Thoracic aorta (tissue), 2 donors: ENCODE data around the gene CAB39. TPM values are rescaled to one million over a fixed set of nuclear protein-coding genes. Genes with fewer than 3 reads are reported as not detected.

Experiments
- ATAC-seq: fragments of 150-250 bp; one replicate; pipeline ENCODE4 v1.8.0; 2017; ENCODE audit warnings: low read depth; ENCODE audit not compliant: insufficient number of reproducible peaks, low FRiP score
- DNase-seq: peaks from one replicate; pipeline ENCODE4 v3.0.0-alpha.2; 2020; ENCODE audit warnings: low spot score
- H3K27ac ChIP-seq, 2 donors: fragments of 200-600 bp; sonication (generic); 1 replicate in 1 of 2; 2 replicates in 1 of 2; pipeline ENCODE4 v1.5.1; 2016; ENCODE audit warnings: mild to moderate bottlenecking in 2 of 2, moderate library complexity in 2 of 2
- H3K27me3 ChIP-seq: fragments of 200-600 bp; sonication (generic); replicated peaks from 2 replicates; pipeline ENCODE4 v1.6.0; 2016; ENCODE audit warnings: mild to moderate bottlenecking; ENCODE audit not compliant: insufficient read depth
- H3K36me3 ChIP-seq: fragments of 200-600 bp; sonication (generic); one replicate; pipeline ENCODE4 v1.5.1; 2016
- H3K4me1 ChIP-seq, 2 donors: fragments of 200-600 bp; sonication (generic); 1 replicate in 1 of 2; 2 replicates in 1 of 2; pipeline versions ENCODE4 v1.5.1 to v1.6.0; 2016; ENCODE audit warnings: low read depth in 2 of 2, mild to moderate bottlenecking in 1 of 2; ENCODE audit not compliant: control insufficient read depth in 1 of 2
- H3K4me3 ChIP-seq: fragments of 200-600 bp; sonication (generic); 2 replicates; pipeline ENCODE4 v1.5.1; 2016; ENCODE audit warnings: mild to moderate bottlenecking
- H3K9me3 ChIP-seq: fragments of 200-600 bp; sonication (generic); 2 replicates; pipeline ENCODE4 v1.5.1; 2016
- total RNA-seq, 2 donors: library from RNA; depleted of rRNA; stranded (reverse); fragments of >200 nt; gene quantifications; one replicate each; pipeline versions ENCODE4 v1.1.0 to v1.2.3, GENCODE V29; 2016
- TF ChIP-seq, protein P1 (sequence below): fragments of 200-600 bp; sonication (generic); IDR thresholded peaks from one replicate; pipeline ENCODE4 v1.5.1; 2019; ENCODE audit warnings: antibody characterized with exemption

Gene CAB39
- total RNA-seq, 2 donors from 2014 or later = 83.1 to 103 TPM

DNA sequence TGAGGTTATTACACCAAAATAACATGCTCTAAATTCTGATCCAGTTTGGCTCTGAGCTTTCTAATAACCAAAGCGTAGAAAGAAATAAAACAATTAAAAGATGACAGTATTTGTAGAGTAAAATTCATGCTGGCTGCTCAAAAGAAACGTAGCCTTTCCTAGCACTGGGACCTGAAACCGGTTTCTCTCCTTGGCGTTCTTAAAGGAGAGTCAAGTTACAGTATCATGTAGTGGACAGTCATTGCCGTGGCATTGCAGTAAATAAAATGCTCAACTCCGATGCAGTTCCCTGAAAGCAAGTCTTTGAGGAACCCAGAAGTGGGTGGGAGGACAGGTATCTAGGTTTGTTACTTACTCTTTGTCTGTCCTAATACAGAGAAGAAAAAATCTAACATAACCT is 99.4 kb downstream of the CAB39 start:
- TF ChIP-seq, protein P1, sequence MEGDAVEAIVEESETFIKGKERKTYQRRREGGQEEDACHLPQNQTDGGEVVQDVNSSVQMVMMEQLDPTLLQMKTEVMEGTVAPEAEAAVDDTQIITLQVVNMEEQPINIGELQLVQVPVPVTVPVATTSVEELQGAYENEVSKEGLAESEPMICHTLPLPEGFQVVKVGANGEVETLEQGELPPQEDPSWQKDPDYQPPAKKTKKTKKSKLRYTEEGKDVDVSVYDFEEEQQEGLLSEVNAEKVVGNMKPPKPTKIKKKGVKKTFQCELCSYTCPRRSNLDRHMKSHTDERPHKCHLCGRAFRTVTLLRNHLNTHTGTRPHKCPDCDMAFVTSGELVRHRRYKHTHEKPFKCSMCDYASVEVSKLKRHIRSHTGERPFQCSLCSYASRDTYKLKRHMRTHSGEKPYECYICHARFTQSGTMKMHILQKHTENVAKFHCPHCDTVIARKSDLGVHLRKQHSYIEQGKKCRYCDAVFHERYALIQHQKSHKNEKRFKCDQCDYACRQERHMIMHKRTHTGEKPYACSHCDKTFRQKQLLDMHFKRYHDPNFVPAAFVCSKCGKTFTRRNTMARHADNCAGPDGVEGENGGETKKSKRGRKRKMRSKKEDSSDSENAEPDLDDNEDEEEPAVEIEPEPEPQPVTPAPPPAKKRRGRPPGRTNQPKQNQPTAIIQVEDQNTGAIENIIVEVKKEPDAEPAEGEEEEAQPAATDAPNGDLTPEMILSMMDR = no peak
- Histone ChIP-seq H3K27ac (no peak overlapping the region), H3K9me3 (no peaks in the 10 kb centered on the region), H3K4me1 (peaks cover 0 to 7% of the 10 kb centered on the region in 2 donors), H3K4me3 (no peak overlapping the region), H3K36me3 (peaks cover 6% of the 10 kb centered on the region), H3K27me3 (no peaks in the 10 kb centered on the region)
- ATAC-seq (no peak), DNase-seq (no peak)

- H3K27ac ChIP-seq = no peak overlapping the region
- H3K4me1 ChIP-seq = peaks cover 0 to 7% of the 10 kb centered on the region in 2 donors
- H3K36me3 ChIP-seq = peaks cover 15% of the 10 kb centered on the region
- H3K9me3 ChIP-seq = no peaks in the 10 kb centered on the region
- ATAC-seq = no peak
- no peaks in the 10 kb centered on the region for H3K27me3 ChIP-seq
- H3K4me3 ChIP-seq = no peak overlapping the region
- TF ChIP-seq, protein P1 = peak; percentile 8
- no peak for DNase-seq
These were observed 102.0 kb downstream of the CAB39 start for GRCh38 chr2:230814616-230815015.

GRCh38 chr2:230815088-230815487 is 102.4 kb downstream of the CAB39 start:
- no peak for DNase-seq
- Histone ChIP-seq H3K4me1 (peaks cover 0 to 7% of the 10 kb centered on the region in 2 donors), H3K27me3 (no peaks in the 10 kb centered on the region), H3K4me3 (no peak overlapping the region), H3K27ac (no peak overlapping the region), H3K9me3 (no peaks in the 10 kb centered on the region), H3K36me3 (peaks cover 15% of the 10 kb centered on the region)
- TF ChIP-seq, protein P1 = no peak
- ATAC-seq = no peak

- no peak for DNase-seq
- no peak overlapping the region for H3K4me3 ChIP-seq
- H3K36me3 ChIP-seq = peaks cover 15% of the 10 kb centered on the region
- no peak overlapping the region for H3K27ac ChIP-seq
- ATAC-seq = no peak
- no peaks in the 10 kb centered on the region for H3K27me3 ChIP-seq
- TF ChIP-seq, protein P1 = no peak
- H3K9me3 ChIP-seq = no peaks in the 10 kb centered on the region
- H3K4me1 ChIP-seq = peaks cover 0 to 7% of the 10 kb centered on the region in 2 donors
These were observed 104.1 kb downstream of the CAB39 start for GRCh38 chr2:230816735-230817134.

- Histone ChIP-seq H3K9me3 (no peaks in the 10 kb centered on the region), H3K36me3 (peaks cover 12% of the 10 kb centered on the region), H3K4me3 (no peak overlapping the region), H3K4me1 (peaks cover 0 to 10% of the 10 kb centered on the region in 2 donors), H3K27me3 (no peaks in the 10 kb centered on the region), H3K27ac (no peak overlapping the region)
- ATAC-seq = no peak
- no peak for DNase-seq
- TF ChIP-seq, protein P1 = no peak
These were observed 106.8 kb downstream of the CAB39 start for GRCh38 chr2:230819433-230819832.
